Right renal pelvis (tissue), 4 donors: ENCODE measurements around the gene ZNF77. TPM values are rescaled to one million over a fixed set of nuclear protein-coding genes. Genes with fewer than 3 reads are reported as not detected.

ENCODE experiments used
- polyA plus RNA-seq, 4 donors: library from polyadenylated mRNA; unstranded; fragments of 120-200 nt; gene quantifications; one replicate each; pipeline ENCODE4 v1.2.1, GENCODE V29; 2013; ENCODE audit not compliant: insufficient read length in 4 of 4

Gene ZNF77
- polyA plus RNA-seq, 4 donors: 6.8 to 8.7 (median 7.9) TPM

Other genes starting within 250 kb of the ZNF77 start
- 1 to 10 TPM; 5.6 to 6.8 (median 6.3) TPM for gene GNG7, start 242.3 kb downstream of the ZNF77 start, polyA plus RNA-seq
- 1 to 10 TPM; 2.6 to 3.6 (median 3.1) TPM for gene DIRAS1, start 223.6 kb downstream of the ZNF77 start, polyA plus RNA-seq
- 10 to 100 TPM; 31.9 to 37.9 (median 34.8) TPM for gene SLC39A3, start 205.0 kb downstream of the ZNF77 start, polyA plus RNA-seq
- gene SGTA, start 161.7 kb downstream of the ZNF77 start, polyA plus RNA-seq: 10 to 100 TPM; 50.9 to 71.0 (median 53.3) TPM
- 10 to 100 TPM; 41.4 to 62.6 (median 42.7) TPM for gene THOP1, start 159.5 kb downstream of the ZNF77 start, polyA plus RNA-seq
- gene ZNF554, start 125.1 kb downstream of the ZNF77 start, polyA plus RNA-seq: 10 to 100 TPM in 1 of 4 donors, 1 to 10 TPM in 3; 8.8 to 10.2 (median 9.3) TPM
- gene ZNF555, start 103.5 kb downstream of the ZNF77 start, polyA plus RNA-seq: 10 to 100 TPM; 12.1 to 16.4 (median 13.9) TPM
- gene ZNF556, start 77.6 kb downstream of the ZNF77 start, polyA plus RNA-seq: 1 to 10 TPM in 1 of 4 donors, under 1 TPM in 3; 0.82 to 1.4 (median 0.94) TPM
- 1 to 10 TPM; 6.3 to 10.0 (median 7.7) TPM for gene ZNF57, start 44.0 kb downstream of the ZNF77 start, polyA plus RNA-seq
- 10 to 100 TPM in 1 of 4 donors, 1 to 10 TPM in 3; 7.3 to 11.0 (median 8.0) TPM for gene TLE6, start 32.6 kb upstream of the ZNF77 start, polyA plus RNA-seq
- gene TLE2, start 84.3 kb upstream of the ZNF77 start, polyA plus RNA-seq: 10 to 100 TPM; 35.5 to 44.0 (median 39.0) TPM
- gene TLE5, start 117.5 kb upstream of the ZNF77 start, polyA plus RNA-seq: 100 to 1,000 TPM; 445 to 526 (median 488) TPM
- 10 to 100 TPM; 56.3 to 65.5 (median 59.3) TPM for gene GNA11, start 149.4 kb upstream of the ZNF77 start, polyA plus RNA-seq
- gene GNA15, start 191.1 kb upstream of the ZNF77 start, polyA plus RNA-seq: 1 to 10 TPM in 2 of 4 donors, under 1 TPM in 2; 0.70 to 1.2 (median 1.0) TPM
- gene S1PR4, start 233.8 kb upstream of the ZNF77 start, polyA plus RNA-seq: under 1 TPM; 0.17 to 0.60 (median 0.31) TPM
- 10 to 100 TPM; 32.0 to 51.7 (median 35.2) TPM for gene NCLN, start 241.0 kb upstream of the ZNF77 start, polyA plus RNA-seq